Glutamatergic neuron (in vitro differentiated cells): ENCODE results near the gene FAIM. TPM values are rescaled to one million over a fixed set of nuclear protein-coding genes. Genes with fewer than 3 reads are reported as not detected.

Experiments used
- DNase-seq: peaks from one replicate; pipeline ENCODE4 v3.0.0; 2022
- H3K27ac Mint-ChIP-seq: one replicate; pipeline ENCODE4 v1.8.0; 2020; ENCODE audit warnings: mild to moderate bottlenecking, mixed read lengths, inconsistent platforms; ENCODE audit not compliant: unreplicated experiment
- H3K27me3 Mint-ChIP-seq: one replicate; pipeline ENCODE4 v1.8.0; 2020; ENCODE audit warnings: mild to moderate bottlenecking, moderate library complexity, mixed read lengths, inconsistent platforms; ENCODE audit not compliant: unreplicated experiment
- H3K36me3 Mint-ChIP-seq: one replicate; pipeline ENCODE4 v1.8.0; 2020; ENCODE audit warnings: mild to moderate bottlenecking, mixed read lengths, inconsistent platforms; ENCODE audit not compliant: unreplicated experiment
- H3K4me1 Mint-ChIP-seq: one replicate; pipeline ENCODE4 v1.8.0; 2020; ENCODE audit warnings: mild to moderate bottlenecking, low read depth, mixed read lengths, inconsistent platforms; ENCODE audit not compliant: unreplicated experiment
- H3K4me3 Mint-ChIP-seq: one replicate; pipeline ENCODE4 v1.8.0; 2020; ENCODE audit warnings: mild to moderate bottlenecking, mixed read lengths, inconsistent platforms; ENCODE audit not compliant: unreplicated experiment
- H3K9me3 Mint-ChIP-seq: one replicate; pipeline ENCODE4 v1.8.0; 2020; ENCODE audit warnings: mild to moderate bottlenecking, moderate library complexity, mixed read lengths, inconsistent platforms; ENCODE audit not compliant: unreplicated experiment
- total RNA-seq: library from RNA; stranded (reverse); fragmentation: NEBNext Ultra II Directional; extraction: Animal tissue kit (Norgen Biotek cat#: 25700); gene quantifications from one replicate; pipeline ENCODE4 v1.2.1, GENCODE V29; 2021; ENCODE audit not compliant: unreplicated experiment
- TF ChIP-seq, protein P1 (sequence below): fragments of 200-600 bp; sonication (generic); IDR thresholded peaks from one replicate; pipeline ENCODE4 v1.5.0; 2021; ENCODE audit not compliant: partially characterized antibody, unreplicated experiment

Gene FAIM
- total RNA-seq, 1 donor from 2014 or later = 14.7 TPM

DNA sequence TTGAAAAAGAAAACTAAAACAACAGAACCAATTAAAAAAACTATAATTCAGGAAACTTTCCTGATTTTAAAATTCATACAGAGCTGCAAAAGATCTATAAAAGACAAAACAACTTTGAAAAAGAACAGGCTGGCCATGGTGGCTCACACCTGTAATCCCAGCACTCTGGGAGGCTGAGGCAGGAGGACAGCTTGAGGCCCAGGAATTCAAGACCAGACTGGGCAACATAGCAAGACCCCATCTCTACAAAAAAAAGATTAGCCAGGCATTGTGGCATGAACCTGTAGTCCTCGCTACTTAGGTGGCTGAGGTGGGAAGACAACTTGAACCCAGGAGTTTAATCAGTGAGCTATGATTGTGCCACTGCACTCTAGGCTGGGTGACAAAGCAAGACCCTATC lies 21.2 kb upstream of the FAIM start:
- Mint-ChIP-seq H3K27ac (no peak overlapping the region), H3K4me3 (no peak overlapping the region), H3K27me3 (no peaks in the 10 kb centered on the region), H3K36me3 (no peaks in the 10 kb centered on the region), H3K4me1 (no peaks in the 10 kb centered on the region), H3K9me3 (no peaks in the 10 kb centered on the region)
- TF ChIP-seq, protein P1, sequence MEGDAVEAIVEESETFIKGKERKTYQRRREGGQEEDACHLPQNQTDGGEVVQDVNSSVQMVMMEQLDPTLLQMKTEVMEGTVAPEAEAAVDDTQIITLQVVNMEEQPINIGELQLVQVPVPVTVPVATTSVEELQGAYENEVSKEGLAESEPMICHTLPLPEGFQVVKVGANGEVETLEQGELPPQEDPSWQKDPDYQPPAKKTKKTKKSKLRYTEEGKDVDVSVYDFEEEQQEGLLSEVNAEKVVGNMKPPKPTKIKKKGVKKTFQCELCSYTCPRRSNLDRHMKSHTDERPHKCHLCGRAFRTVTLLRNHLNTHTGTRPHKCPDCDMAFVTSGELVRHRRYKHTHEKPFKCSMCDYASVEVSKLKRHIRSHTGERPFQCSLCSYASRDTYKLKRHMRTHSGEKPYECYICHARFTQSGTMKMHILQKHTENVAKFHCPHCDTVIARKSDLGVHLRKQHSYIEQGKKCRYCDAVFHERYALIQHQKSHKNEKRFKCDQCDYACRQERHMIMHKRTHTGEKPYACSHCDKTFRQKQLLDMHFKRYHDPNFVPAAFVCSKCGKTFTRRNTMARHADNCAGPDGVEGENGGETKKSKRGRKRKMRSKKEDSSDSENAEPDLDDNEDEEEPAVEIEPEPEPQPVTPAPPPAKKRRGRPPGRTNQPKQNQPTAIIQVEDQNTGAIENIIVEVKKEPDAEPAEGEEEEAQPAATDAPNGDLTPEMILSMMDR = no peak
- DNase-seq = no peak

DNA sequence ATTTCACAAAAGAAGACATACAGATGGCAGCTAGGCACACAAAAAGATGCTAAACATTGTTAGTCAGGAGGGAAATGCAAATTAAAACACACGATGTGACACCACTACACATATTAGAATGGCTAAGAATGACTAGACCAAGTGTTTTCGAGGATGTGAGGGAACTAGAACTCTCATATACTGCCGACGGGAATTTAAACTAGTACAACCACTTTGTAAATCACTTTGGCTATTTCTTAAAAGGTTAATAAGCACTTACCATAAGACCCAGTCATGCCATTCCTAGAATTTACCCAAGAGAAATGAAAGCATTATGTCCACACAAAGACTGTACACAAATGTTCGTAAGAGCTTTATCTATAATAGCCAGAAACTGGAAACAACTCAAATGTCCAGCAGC lies 20.1 kb upstream of the FAIM start:
- TF ChIP-seq, protein P1 = no peak
- no peaks in the 10 kb centered on the region for H3K9me3 Mint-ChIP-seq
- no peak overlapping the region for H3K27ac Mint-ChIP-seq
- H3K36me3 Mint-ChIP-seq = no peaks in the 10 kb centered on the region
- H3K4me1 Mint-ChIP-seq = no peaks in the 10 kb centered on the region
- no peak overlapping the region for H3K4me3 Mint-ChIP-seq
- DNase-seq = no peak
- no peaks in the 10 kb centered on the region for H3K27me3 Mint-ChIP-seq

GRCh38 chr3:138591392-138591791 lies 17.2 kb upstream of the FAIM start:
- no peak overlapping the region for H3K27ac Mint-ChIP-seq
- H3K9me3 Mint-ChIP-seq = peaks cover 3% of the 10 kb centered on the region
- TF ChIP-seq, protein P1 = no peak
- no peaks in the 10 kb centered on the region for H3K36me3 Mint-ChIP-seq
- H3K4me3 Mint-ChIP-seq = no peak overlapping the region
- DNase-seq = no peak
- H3K4me1 Mint-ChIP-seq = no peaks in the 10 kb centered on the region
- no peaks in the 10 kb centered on the region for H3K27me3 Mint-ChIP-seq

DNA sequence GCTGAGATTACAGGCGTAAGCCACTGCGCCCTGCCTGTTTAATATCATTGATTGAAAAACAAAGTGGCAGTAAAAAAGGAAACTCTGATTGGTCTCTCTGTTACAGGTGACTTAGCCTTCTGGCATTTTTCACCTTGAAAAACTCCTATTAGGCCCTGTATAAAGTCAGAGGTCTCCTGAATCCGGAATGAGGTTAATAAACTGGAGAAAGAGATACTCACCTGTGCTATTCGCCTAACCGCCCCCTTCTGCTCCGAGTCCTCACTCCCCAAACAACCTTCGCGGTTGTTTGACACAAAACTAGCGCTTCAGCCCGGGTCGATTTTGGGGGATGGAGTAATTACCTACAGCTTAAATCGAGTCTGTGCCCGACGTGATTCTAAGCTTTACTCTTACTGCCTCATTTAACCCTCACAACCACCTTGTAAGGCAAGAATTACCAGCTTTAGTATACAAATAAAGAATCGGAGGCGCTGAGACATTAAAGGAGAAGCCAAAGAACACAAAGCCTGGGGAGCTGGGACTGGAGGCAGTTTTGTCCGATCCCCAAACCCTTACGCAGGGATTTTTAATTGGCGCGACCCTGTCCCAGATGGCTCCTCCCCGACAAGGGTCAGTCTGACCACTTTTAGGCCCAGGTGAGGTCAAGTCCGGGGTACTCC lies 15.0 kb upstream of the FAIM start:
- H3K27ac Mint-ChIP-seq = no peak overlapping the region
- peaks cover 3% of the 10 kb centered on the region for H3K9me3 Mint-ChIP-seq
- TF ChIP-seq, protein P1 = no peak
- no peaks in the 10 kb centered on the region for H3K27me3 Mint-ChIP-seq
- no peaks in the 10 kb centered on the region for H3K36me3 Mint-ChIP-seq
- H3K4me1 Mint-ChIP-seq = no peaks in the 10 kb centered on the region
- DNase-seq = no peak
- H3K4me3 Mint-ChIP-seq = peak overlapping the region; percentile 94

GRCh38 chr3:138594150-138594934 lies 14.2 kb upstream of the FAIM start, which contains the start of gene CEP70:
TSS of gene CEP70 (minus strand) at chr3:138594260. CDS start at chr3:138572927, 21,333 bp downstream.
- Mint-ChIP-seq H3K27me3 (no peaks in the 10 kb centered on the region), H3K4me1 (no peaks in the 10 kb centered on the region), H3K27ac (peak within 1 kb of the TSS; percentile 53), H3K36me3 (no peaks in the 10 kb centered on the region), H3K4me3 (peak within 1 kb of the TSS; percentile 94), H3K9me3 (peaks cover 3% of the 10 kb centered on the region)
- TF ChIP-seq, protein P1 = peak; percentile 95
- DNase-seq = peak; percentile 95
